HEK293 (cell line): ENCODE results near the gene PIERCE2.

Source experiments
- CTCF ChIP-seq: fragments of 450-650 bp; formaldehyde crosslinking; IDR thresholded peaks from 2 replicates; pipeline ENCODE4 v1.5.1; 2016; ENCODE audit warnings: missing biosample characterization, missing genetic modification characterization
- WT1 ChIP-seq: fragments of 450-650 bp; formaldehyde crosslinking; IDR thresholded peaks from 2 replicates; pipeline ENCODE4 v1.5.1; 2016; ENCODE audit warnings: missing biosample characterization, missing genetic modification characterization
- ZBTB1 ChIP-seq: fragments of 450-650 bp; formaldehyde crosslinking; IDR thresholded peaks from 2 replicates; pipeline ENCODE4 v1.5.1; 2016; ENCODE audit warnings: missing biosample characterization, missing genetic modification characterization
- ZBTB26 ChIP-seq: fragments of 450-650 bp; formaldehyde crosslinking; optimal IDR thresholded peaks from 2 replicates; pipeline ENCODE3; 2016; ENCODE audit warnings: missing biosample characterization, mild to moderate bottlenecking, missing genetic modification characterization
- ZNF148 ChIP-seq: fragments of 450-650 bp; formaldehyde crosslinking; IDR thresholded peaks from 2 replicates; pipeline ENCODE4 v1.5.0; 2017; ENCODE audit warnings: missing biosample characterization, missing genetic modification characterization, borderline replicate concordance
- ZNF785 ChIP-seq: fragments of 450-650 bp; formaldehyde crosslinking; IDR thresholded peaks from 2 replicates; pipeline ENCODE4 v1.5.1; 2016; ENCODE audit warnings: missing biosample characterization, missing genetic modification characterization
- ZSCAN16 ChIP-seq: fragments of 450-650 bp; formaldehyde crosslinking; IDR thresholded peaks from 2 replicates; pipeline ENCODE4 v1.5.1; 2016; ENCODE audit warnings: missing biosample characterization, missing genetic modification characterization

GRCh38 chr15:55408012-55408928 lies at the start of gene PIERCE2, which contains the start of gene CCPG1:
- no peak for TF ChIP-seq ZBTB1
- peak; percentile 95 for TF ChIP-seq CTCF (tag by site-specific recombination)
- TF ChIP-seq WT1 (tag by site-specific recombination): peak; percentile 20; the same call in 1 of the 2 replicates
- no peak for TF ChIP-seq ZNF785 (tag by site-specific recombination)
- TF ChIP-seq ZBTB26 (tag by site-specific recombination): peak; percentile 67
- TF ChIP-seq ZNF148 (tag by site-specific recombination): no peak
- TF ChIP-seq ZSCAN16 (tag by site-specific recombination): no peak
